SJCRH30 (cell line): ENCODE data around the gene TMED10. TPM values are rescaled to one million over a fixed set of nuclear protein-coding genes. Genes with fewer than 3 reads are reported as not detected.

Source experiments
- DNase-seq, 2 experiments: peaks; one replicate each; pipeline ENCODE4 v3.0.0-alpha.2; 2015 to 2020
- H3K27ac ChIP-seq: fragments of 250-450 bp; sonication (Bioruptor Pico); 2 replicates; pipeline ENCODE4 v1.5.1; 2020; ENCODE audit warnings: mild to moderate bottlenecking, moderate library complexity
- H3K27me3 ChIP-seq: fragments of 250-450 bp; sonication (Bioruptor Pico); 2 replicates; pipeline ENCODE4 v1.5.1; 2020; ENCODE audit warnings: mild to moderate bottlenecking, moderate library complexity
- H3K36me3 ChIP-seq: fragments of 250-450 bp; sonication (Bioruptor Pico); 2 replicates; pipeline ENCODE4 v1.5.1; 2020; ENCODE audit warnings: mild to moderate bottlenecking, moderate library complexity
- H3K4me1 ChIP-seq: fragments of 250-450 bp; sonication (Bioruptor Pico); 2 replicates; pipeline ENCODE4 v1.5.1; 2020; ENCODE audit warnings: mild to moderate bottlenecking, moderate library complexity
- H3K4me3 ChIP-seq: fragments of 250-450 bp; sonication (Bioruptor Pico); 2 replicates; pipeline ENCODE4 v1.5.1; 2020; ENCODE audit warnings: mild to moderate bottlenecking, moderate library complexity
- H3K9me3 ChIP-seq: fragments of 250-450 bp; sonication (Bioruptor Pico); replicated peaks from 2 replicates; pipeline ENCODE4 v1.5.1; 2020; ENCODE audit warnings: mild to moderate bottlenecking, moderate library complexity
- total RNA-seq: library from RNA; depleted of rRNA; stranded (reverse); fragments of >200 nt; shearing (Covaris generic); gene quantifications from 2 replicates; pipeline ENCODE4 v1.2.3, GENCODE V29; 2014; rRNA removed

Gene TMED10
- total RNA-seq, 1 experiment from 2014 or later, result 123 TPM

- no peaks in the 10 kb centered on the region for H3K9me3 ChIP-seq
- H3K27me3 ChIP-seq, result no peaks in the 10 kb centered on the region
- H3K4me3 ChIP-seq, result no peak overlapping the region
- DNase-seq, result no peak
- peaks cover 4% of the 10 kb centered on the region; the same call in 1 of the 2 replicates for H3K4me1 ChIP-seq
- H3K27ac ChIP-seq, result no peak overlapping the region
- H3K36me3 ChIP-seq, result peaks cover 24% of the 10 kb centered on the region
Observed at GRCh38 chr14:75081660-75082229, 94.7 kb downstream of the TMED10 start.

Other genes starting within 250 kb of the TMED10 start
- 115 and 120 TPM in 2 replicates for gene PGF, start 221.0 kb downstream of the TMED10 start, total RNA-seq
- gene EIF2B2, start 173.7 kb downstream of the TMED10 start, total RNA-seq, result 56.8 and 64.7 TPM in 2 replicates
- gene MLH3, start 125.1 kb downstream of the TMED10 start, total RNA-seq, result 6.9 and 9.3 TPM in 2 replicates
- gene ACYP1, start 112.6 kb downstream of the TMED10 start, total RNA-seq, result 31.9 and 43.1 TPM in 2 replicates
- not detected in 2 replicates for gene ZC2HC1C, start 107.0 kb downstream of the TMED10 start, total RNA-seq
- gene NEK9, start 49.6 kb downstream of the TMED10 start, total RNA-seq, result 40.0 and 44.8 TPM in 2 replicates
- 2.9 and 3.1 TPM in 2 replicates for gene FOS, start 102.2 kb upstream of the TMED10 start, total RNA-seq